ENCODE results near the gene FAM9C.

FAM9C gene

DNA sequence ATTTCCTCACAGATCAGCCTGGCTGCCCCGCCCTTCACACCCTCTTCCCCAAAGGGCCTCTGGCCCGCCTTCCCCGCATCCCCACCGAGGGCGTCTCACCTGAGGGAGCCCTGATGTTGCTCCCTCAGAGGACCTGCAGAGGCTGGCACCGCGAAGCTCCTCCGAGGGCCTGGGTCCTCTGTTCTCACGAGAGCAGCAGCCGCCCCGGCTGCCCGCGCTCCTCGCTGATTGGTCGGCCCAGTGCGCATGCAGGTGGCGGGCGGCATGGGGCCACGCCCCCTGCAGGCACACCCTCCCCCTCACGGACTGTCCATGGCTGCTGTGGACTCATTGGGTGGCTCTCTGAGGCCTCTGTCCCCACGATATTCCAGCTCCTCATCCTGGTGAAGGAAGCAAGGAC, at the start of gene FAM9C:
FAM9C (minus strand) TSS at position 180 of the 400 bp plus-strand sequence. CDS start 831 bp downstream, outside the sequence.
- no peak within 1 kb of the TSS for H3K4me3 ChIP-seq (ENCODE audit: low read length)
- no peak for DNase-seq (ENCODE audit: low read depth)
- TF ChIP-seq, protein P1, sequence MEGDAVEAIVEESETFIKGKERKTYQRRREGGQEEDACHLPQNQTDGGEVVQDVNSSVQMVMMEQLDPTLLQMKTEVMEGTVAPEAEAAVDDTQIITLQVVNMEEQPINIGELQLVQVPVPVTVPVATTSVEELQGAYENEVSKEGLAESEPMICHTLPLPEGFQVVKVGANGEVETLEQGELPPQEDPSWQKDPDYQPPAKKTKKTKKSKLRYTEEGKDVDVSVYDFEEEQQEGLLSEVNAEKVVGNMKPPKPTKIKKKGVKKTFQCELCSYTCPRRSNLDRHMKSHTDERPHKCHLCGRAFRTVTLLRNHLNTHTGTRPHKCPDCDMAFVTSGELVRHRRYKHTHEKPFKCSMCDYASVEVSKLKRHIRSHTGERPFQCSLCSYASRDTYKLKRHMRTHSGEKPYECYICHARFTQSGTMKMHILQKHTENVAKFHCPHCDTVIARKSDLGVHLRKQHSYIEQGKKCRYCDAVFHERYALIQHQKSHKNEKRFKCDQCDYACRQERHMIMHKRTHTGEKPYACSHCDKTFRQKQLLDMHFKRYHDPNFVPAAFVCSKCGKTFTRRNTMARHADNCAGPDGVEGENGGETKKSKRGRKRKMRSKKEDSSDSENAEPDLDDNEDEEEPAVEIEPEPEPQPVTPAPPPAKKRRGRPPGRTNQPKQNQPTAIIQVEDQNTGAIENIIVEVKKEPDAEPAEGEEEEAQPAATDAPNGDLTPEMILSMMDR (conservative IDR thresholded peaks at IDR 0.05; ENCODE audit: low read depth, low read length): no peak

DNA sequence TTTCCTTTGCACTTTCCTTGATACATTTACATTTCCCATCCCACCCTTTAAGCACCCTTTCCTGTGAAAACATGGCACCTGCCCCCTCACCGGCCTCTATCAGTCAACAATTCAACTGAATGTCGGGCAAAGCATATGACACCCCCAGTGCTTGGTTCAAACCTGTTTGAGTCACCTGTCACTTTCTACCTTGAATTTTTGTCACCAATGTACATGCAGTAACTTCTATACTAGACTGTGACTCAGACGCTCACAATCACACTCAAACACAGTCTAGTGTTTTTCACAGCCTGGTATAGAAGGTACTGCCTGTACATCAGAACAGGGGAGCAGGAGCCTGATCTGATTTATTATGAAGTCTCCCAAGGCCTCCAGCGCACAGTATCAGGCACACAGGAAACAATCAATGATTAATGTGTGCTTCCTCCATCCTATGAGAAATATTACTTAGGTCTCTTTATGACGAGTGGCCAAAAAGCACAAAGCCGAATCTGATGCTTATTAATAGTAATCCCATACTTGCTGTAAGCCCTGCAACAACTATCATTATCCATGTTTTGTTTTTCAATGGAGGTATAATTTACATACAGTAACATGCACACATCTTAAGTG, 49.2 kb upstream of the FAM9C start:
- no peak overlapping the region for H3K4me3 ChIP-seq (ENCODE audit: low read length)
- no peak for DNase-seq (ENCODE audit: low read depth)
- TF ChIP-seq, protein P1 (conservative IDR thresholded peaks at IDR 0.05; ENCODE audit: low read depth, low read length): no peak

DNA sequence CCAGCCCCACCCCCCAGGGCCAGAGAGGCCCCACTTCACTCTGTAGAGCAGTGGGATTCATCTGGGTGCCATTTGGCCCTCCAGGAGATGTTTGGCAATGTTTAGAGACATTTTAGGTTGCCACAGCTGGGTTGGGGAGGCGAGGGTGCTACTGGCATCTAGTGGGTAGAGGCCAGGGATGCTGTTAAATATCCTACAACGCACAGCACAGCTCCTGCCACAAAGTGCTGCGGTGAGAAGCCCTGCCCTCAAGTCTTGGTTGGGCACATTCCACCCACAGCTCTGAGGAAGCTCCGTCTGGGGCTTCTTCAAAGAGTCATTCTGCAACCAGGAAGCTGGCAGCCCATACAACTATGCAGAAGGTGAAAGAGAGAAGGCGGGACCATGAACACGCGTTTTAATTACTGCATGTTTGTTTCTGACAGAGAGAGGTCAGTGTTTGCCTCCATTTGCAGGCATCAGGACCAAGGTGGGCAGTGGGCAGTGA, 48.1 kb upstream of the FAM9C start:
- no peak overlapping the region for H3K4me3 ChIP-seq (ENCODE audit: low read length)
- DNase-seq (ENCODE audit: low read depth): no peak
- TF ChIP-seq, protein P1 (conservative IDR thresholded peaks at IDR 0.05; ENCODE audit: low read depth, low read length): no peak

DNA sequence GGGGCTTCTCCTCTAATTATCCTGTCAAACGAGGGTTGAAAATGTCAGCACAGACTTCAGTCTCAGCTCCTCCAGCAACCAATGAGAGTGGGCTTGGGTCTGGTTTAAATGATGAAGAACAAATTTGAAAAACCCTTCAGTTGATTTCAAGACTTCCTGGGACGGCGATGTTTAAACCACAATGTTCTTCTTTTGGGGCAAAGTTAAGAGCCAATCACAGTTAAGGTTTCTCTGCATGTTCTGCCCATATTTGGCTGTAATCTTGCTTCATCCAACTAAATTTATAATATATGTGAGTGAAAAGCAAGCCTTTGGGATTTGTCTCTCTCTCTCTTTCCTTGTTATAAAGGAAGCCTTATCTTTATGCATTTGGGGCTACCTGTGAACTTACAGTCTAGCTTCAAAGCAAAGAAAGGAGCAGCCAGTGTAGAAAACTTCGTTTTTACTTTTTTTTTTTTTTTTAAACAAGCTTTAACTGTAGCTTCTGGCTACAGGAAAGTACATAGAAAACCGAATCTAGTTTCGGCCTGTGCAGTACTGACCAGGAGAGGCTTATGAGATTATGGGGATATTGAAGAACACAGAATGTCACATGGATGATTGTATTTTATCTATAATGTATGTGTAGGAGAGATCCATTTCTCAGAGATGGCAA, 46.8 kb upstream of the FAM9C start:
- TF ChIP-seq, protein P1 (conservative IDR thresholded peaks at IDR 0.05; ENCODE audit: low read depth, low read length): no peak
- no peak for DNase-seq (ENCODE audit: low read depth)
- no peak overlapping the region for H3K4me3 ChIP-seq (ENCODE audit: low read length)

DNA sequence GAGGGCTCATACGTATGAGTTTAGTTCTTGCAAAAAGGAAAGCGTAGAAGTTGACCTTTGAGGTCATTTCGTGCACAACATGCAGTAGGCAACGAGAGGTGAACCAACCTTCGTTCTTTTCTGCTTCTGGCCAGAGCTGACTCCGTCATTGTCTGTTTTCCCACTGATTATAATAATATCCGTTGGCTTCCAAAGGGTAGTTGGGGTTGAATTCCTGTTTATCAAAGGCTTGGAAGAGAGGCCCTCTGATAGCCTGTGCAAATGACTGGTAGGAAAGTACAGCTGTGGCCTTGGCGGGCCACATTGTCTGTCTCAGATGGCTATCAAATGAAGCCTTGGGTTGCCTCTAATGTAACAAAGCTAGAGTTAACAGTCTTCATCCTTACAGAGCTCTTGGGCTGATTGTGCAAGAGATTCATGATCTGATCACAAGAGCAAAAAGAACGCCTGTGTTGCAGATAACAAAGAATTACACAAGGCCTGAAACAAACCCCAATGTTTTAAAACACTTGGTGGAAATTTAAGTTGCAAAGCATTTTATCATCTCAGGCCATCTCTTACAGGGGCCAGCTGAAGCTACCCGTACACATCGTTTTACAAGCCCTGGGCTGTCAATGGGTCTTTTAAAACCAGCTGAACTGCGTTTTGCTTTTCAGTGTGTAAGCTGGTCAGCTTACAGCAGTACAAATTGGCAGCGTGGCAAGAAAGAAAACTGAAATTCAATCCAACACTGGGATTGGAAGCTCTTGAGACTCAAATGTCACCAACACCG, 46.1 kb upstream of the FAM9C start:
- TF ChIP-seq, protein P1 (conservative IDR thresholded peaks at IDR 0.05; ENCODE audit: low read depth, low read length): no peak
- H3K4me3 ChIP-seq (ENCODE audit: low read length): no peak overlapping the region
- DNase-seq (ENCODE audit: low read depth): no peak

DNA sequence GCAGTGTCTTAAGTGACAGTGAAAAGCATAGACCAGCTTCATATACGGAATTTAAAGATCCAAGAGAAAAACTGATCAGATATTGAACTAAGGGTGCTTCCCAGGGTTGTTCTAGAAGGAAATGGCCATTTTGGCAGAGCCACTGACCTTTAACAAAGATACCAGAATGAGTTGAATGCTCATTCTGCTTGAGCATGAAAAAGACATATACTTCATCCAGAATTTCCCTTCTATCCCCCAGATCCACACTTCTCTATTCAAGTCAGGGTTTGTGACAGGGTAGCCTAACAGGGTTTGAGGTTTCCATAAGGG, 45.6 kb upstream of the FAM9C start:
- no peak overlapping the region for H3K4me3 ChIP-seq (ENCODE audit: low read length)
- TF ChIP-seq, protein P1 (conservative IDR thresholded peaks at IDR 0.05; ENCODE audit: low read depth, low read length): no peak
- no peak for DNase-seq (ENCODE audit: low read depth)

Measured in retinal pigment epithelial cell (primary cell).